Activated CD4-positive, alpha-beta memory T cell treated with anti-CD3 and anti-CD28 coated beads, Interleukin-2, amount 10 ng/mL, durations not matched to agents 7 days and 5 days (primary cell): ENCODE measurements around the gene GPR180. TPM values are rescaled to one million over a fixed set of nuclear protein-coding genes. Genes with fewer than 3 reads are reported as not detected.
A peak's percentile ranks its signal among the peaks of the same experiment; 100 is the strongest.

Experiments used
- CTCF ChIA-PET: fragments of 350-600 bp; sonication (Branson Sonifier 250); formaldehyde crosslinking; loops from one replicate; lab custom pipeline; 2021; ENCODE audit warnings: antibody characterized with exemption, inconsistent platforms; lab: Charles Lee
- POLR2A ChIA-PET: fragments of 350-600 bp; sonication (Branson Sonifier 250); formaldehyde crosslinking; loops from one replicate; lab custom pipeline; 2021; ENCODE audit warnings: antibody characterized with exemption; lab: Charles Lee
- DNase-seq: peaks from one replicate; pipeline ENCODE4 v3.0.0-alpha.2; 2020
- H3K27ac Mint-ChIP-seq: one replicate; pipeline ENCODE4 v1.8.0; 2021; ENCODE audit warnings: mild to moderate bottlenecking, mixed read lengths
- H3K27me3 Mint-ChIP-seq: one replicate; pipeline ENCODE4 v1.8.0; 2021; ENCODE audit warnings: mixed read lengths
- H3K36me3 Mint-ChIP-seq: one replicate; pipeline ENCODE4 v1.8.0; 2021; ENCODE audit warnings: low read depth, mixed read lengths
- H3K4me1 Mint-ChIP-seq: one replicate; pipeline ENCODE4 v1.8.0; 2021; ENCODE audit warnings: mixed read lengths
- H3K4me3 Mint-ChIP-seq: one replicate; pipeline ENCODE4 v1.8.0; 2021; ENCODE audit warnings: mild to moderate bottlenecking, mixed read lengths
- H3K9me3 Mint-ChIP-seq: one replicate; pipeline ENCODE4 v1.8.0; 2021; ENCODE audit warnings: mixed read lengths
- total RNA-seq, 2 experiments: library from RNA; stranded (reverse); gene quantifications; one replicate each; pipeline ENCODE4 v1.2.3, GENCODE V29; 2021

GPR180 gene
- total RNA-seq, 2 experiments from 2014 or later, result 7.8 to 8.0 TPM

DNA sequence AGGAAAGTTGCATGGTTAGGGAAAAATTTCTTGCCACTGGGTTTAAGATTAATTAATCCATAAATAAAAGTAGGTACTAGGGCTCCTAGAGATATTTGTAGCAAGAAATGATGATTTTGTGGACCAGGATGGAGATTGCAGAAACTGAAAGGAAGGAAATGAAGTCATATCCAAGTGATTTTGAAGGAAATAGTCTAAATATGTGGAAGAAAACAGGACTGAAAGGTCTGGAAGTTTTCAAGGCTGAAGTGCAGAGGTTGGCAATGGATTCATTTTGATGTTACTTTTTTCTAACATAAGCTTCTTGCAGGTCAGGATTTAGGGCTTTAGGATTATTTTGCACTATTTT, 57.9 kb downstream of the GPR180 start:
- no peaks in the 10 kb centered on the region for H3K36me3 Mint-ChIP-seq
- peaks cover 25% of the 10 kb centered on the region for H3K27me3 Mint-ChIP-seq
- ChIA-PET POLR2A (no interaction called here), CTCF (interaction anchor here (0.9 kb wide), 1 partner anchor 15 kb away, joined by 6 read pairs; no protein-coding TSS in a partner anchor)
- H3K4me3 Mint-ChIP-seq, result no peak overlapping the region
- no peak for DNase-seq
- H3K4me1 Mint-ChIP-seq, result peaks cover 17% of the 10 kb centered on the region
- no peak overlapping the region for H3K27ac Mint-ChIP-seq
- H3K9me3 Mint-ChIP-seq, result no peaks in the 10 kb centered on the region

DNA sequence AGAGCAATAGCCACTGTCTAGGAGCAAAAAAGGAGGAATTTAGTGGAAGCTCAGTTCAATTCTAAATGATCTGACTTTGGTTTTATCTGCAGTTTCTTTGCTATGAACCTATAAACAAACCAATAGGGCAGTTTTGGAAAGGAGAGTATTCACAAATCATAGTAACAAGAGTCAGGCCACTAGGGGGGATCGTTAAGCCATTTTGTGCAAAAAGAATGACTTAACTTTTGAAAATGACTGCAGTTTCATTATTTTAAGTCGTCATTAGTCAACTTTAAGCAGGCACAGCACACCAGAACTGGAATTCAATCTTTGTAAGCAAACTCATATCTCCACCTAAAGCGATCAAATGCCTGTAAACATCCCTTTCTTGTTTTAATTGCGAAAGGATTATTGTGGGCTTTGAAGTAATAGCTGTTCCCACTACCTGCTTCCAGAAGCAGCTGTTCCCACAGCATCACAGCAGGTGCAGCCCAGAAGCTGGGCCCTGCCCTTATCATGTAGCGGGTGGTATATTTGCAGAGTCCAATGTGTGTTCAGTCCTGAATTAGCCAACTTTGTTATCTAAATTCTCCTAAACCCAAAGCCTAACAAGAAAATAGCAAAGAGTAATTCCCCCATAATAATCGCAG, 59.2 kb downstream of the GPR180 start:
- H3K9me3 Mint-ChIP-seq, result no peaks in the 10 kb centered on the region
- POLR2A ChIA-PET, result no interaction called here
- no peak overlapping the region for H3K4me3 Mint-ChIP-seq
- peaks cover 16% of the 10 kb centered on the region for H3K4me1 Mint-ChIP-seq
- CTCF ChIA-PET, result interaction anchor here (1.0 to 1.4 kb wide), 3 partner anchors 14 to 227 kb away, joined by 3 read pairs; no protein-coding TSS in a partner anchor
- DNase-seq, result no peak
- peaks cover 25% of the 10 kb centered on the region for H3K27me3 Mint-ChIP-seq
- no peaks in the 10 kb centered on the region for H3K36me3 Mint-ChIP-seq
- no peak overlapping the region for H3K27ac Mint-ChIP-seq

DNA sequence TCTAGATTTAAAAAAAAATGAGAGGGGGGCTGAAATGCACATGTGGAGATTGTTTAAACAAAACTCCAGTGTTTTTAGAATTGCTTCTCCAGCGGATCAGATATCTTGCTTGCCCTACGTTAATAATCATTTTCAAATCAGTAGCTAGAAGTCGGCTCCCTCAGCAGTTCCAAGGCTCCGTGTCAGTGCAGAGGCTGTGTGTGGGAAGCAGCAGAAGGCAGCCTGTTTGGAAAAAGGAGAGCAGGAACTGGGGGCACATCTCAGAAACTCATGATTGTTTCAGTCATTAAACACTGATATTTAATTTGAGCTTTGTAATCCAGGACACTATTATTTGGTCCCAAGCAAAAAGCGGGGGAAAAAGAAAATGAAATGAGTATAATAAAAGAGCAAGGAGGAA, 59.7 kb downstream of the GPR180 start:
- no peak overlapping the region for H3K4me3 Mint-ChIP-seq
- peaks cover 10% of the 10 kb centered on the region for H3K4me1 Mint-ChIP-seq
- POLR2A ChIA-PET, result no interaction called here
- H3K36me3 Mint-ChIP-seq, result no peaks in the 10 kb centered on the region
- H3K9me3 Mint-ChIP-seq, result no peaks in the 10 kb centered on the region
- H3K27ac Mint-ChIP-seq, result no peak overlapping the region
- CTCF ChIA-PET, result interaction anchor here (1.0 to 1.4 kb wide), 3 partner anchors 14 to 228 kb away, joined by 3 read pairs; no protein-coding TSS in a partner anchor
- peaks cover 25% of the 10 kb centered on the region for H3K27me3 Mint-ChIP-seq
- no peak for DNase-seq

DNA sequence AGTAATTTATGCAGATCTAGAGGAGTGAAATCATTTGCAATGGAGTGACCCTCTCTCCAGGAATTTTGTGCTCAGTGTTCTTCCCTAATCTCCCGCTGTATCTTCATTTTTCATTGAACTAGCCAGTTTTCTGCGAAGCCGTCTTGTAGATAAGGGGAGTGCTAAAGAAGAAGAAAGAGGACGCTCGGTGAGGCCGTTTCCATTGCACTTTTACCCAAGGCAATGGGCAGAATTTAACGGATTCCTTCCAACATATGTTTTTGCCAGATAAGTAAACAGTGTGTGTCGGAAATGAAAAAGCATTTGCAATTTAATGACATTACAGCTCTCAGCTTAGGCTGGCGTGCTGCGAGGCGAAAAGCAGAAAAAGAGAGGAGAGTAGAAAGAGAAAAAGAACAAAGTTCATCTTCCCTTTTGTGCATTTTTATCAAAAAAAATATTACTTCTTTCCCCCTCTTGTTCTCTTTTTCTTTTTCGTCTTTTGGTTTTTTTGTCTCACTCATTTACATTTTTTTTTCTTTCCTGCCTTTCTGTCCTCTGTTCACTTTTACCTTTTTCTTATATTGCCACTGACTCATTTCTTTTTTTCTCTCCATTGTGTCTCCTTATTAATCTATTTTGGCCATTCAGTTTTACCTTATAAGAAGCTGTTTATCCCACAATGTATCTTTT, 60.8 kb downstream of the GPR180 start:
- POLR2A ChIA-PET, result no interaction called here
- no peak for DNase-seq
- Mint-ChIP-seq H3K36me3 (no peaks in the 10 kb centered on the region), H3K27me3 (peaks cover 25% of the 10 kb centered on the region), H3K4me3 (no peak overlapping the region), H3K9me3 (peaks cover 2% of the 10 kb centered on the region), H3K4me1 (peaks cover 6% of the 10 kb centered on the region), H3K27ac (no peak overlapping the region)
- CTCF ChIA-PET, result no interaction called here

DNA sequence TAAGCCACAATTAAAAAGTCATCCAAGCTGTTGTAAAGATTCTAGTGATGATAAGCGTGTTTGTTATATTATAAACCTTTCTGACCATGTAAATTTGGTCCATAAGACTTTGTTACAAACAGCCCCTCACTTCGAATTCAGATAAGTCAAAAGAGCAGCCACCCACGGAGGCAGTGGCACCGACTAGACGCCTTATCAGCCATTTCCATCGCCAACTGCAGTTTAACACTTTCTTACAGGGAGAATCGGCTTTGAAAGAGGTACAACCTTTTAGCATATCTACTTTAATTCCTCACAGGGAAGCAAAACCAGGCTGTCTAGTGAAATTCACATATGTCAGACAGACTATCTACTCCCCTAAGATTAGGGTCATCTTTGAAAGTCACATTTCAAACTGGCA, 63.2 kb downstream of the GPR180 start:
- Mint-ChIP-seq H3K36me3 (no peaks in the 10 kb centered on the region), H3K27me3 (peaks cover 25% of the 10 kb centered on the region), H3K9me3 (peaks cover 7% of the 10 kb centered on the region), H3K27ac (no peak overlapping the region), H3K4me3 (no peak overlapping the region), H3K4me1 (peaks cover 6% of the 10 kb centered on the region)
- no peak for DNase-seq
- POLR2A ChIA-PET, result no interaction called here
- CTCF ChIA-PET, result interaction anchor here (1.1 to 1.4 kb wide), 2 partner anchors 10 to 14 kb away, joined by 3 to 6 read pairs; no protein-coding TSS in a partner anchor

DNA sequence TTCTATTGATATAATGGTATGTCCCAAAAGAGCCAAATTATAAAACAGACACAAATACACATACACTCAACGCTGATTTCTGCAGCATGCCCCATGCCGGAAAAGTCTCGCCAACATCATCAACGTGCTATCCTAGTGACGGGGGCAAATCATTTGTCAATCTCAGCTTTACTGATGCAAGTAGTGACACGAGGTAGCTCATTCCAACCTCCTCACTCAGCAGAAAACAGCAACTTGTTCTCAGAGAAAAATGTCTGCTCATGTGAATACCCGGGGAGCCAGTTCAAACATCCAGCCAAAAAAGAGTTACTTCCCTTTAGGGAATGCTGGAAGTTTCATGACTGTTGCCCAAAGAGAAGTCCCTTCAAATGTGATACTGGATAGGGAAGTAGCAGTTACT, 64.4 kb downstream of the GPR180 start:
- no peaks in the 10 kb centered on the region for H3K36me3 Mint-ChIP-seq
- no peak overlapping the region for H3K27ac Mint-ChIP-seq
- peaks cover 6% of the 10 kb centered on the region for H3K4me1 Mint-ChIP-seq
- peaks cover 24% of the 10 kb centered on the region for H3K27me3 Mint-ChIP-seq
- peaks cover 7% of the 10 kb centered on the region for H3K9me3 Mint-ChIP-seq
- ChIA-PET CTCF (interaction anchor here (1.1 kb wide), 1 partner anchor 9 kb away, joined by 6 read pairs; no protein-coding TSS in a partner anchor), POLR2A (no interaction called here)
- no peak overlapping the region for H3K4me3 Mint-ChIP-seq
- DNase-seq, result no peak

DNA sequence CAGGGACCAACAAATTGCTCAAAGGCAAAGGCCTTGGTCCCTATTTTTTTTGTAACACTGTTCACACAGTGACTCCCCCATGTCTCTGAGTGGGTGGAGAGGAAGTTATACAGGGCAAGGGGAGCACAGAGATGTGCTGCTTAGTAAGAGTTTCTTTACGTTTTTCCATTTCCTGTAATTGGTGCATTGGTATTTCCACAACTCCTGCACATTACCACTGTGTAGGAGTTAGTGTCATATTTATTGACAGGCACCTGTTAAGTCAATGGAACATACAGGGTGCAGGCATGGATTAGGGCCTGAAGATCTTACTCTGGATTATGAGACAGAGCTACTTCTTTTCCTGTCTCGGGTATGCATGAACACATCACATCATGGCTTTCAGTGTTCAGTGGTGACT, 65.5 kb downstream of the GPR180 start:
- Mint-ChIP-seq H3K9me3 (peaks cover 7% of the 10 kb centered on the region), H3K36me3 (no peaks in the 10 kb centered on the region), H3K27me3 (peaks cover 16% of the 10 kb centered on the region), H3K4me1 (peaks cover 6% of the 10 kb centered on the region), H3K27ac (no peak overlapping the region), H3K4me3 (no peak overlapping the region)
- ChIA-PET POLR2A (no interaction called here), CTCF (no interaction called here)
- DNase-seq, result no peak

DNA sequence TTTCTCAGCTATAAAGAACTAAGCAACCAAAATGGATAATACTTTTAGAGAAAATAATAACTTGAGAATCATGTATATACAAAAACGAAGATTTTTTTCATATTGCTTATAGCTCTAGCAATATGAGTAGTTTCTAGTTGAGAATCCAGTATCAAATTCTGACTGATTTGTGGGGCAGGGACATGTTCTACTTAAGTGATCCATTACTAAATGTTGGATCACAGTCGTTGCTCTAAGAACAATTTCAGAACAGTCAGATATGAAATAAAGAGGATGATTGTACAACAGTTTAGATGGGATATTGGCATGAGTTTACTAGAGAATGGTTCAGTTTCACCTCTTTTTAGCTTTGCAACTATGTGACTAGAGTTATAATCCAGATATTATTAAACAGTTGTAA, 70.7 kb downstream of the GPR180 start:
- Mint-ChIP-seq H3K4me1 (peaks cover 1% of the 10 kb centered on the region), H3K36me3 (no peaks in the 10 kb centered on the region), H3K27ac (no peak overlapping the region), H3K27me3 (peaks cover 5% of the 10 kb centered on the region), H3K4me3 (no peak overlapping the region), H3K9me3 (peaks cover 5% of the 10 kb centered on the region)
- DNase-seq, result no peak
- ChIA-PET POLR2A (no interaction called here), CTCF (interaction anchor here (0.8 kb wide), 1 partner anchor 732 kb away, joined by 3 read pairs; no protein-coding TSS in a partner anchor)

DNA sequence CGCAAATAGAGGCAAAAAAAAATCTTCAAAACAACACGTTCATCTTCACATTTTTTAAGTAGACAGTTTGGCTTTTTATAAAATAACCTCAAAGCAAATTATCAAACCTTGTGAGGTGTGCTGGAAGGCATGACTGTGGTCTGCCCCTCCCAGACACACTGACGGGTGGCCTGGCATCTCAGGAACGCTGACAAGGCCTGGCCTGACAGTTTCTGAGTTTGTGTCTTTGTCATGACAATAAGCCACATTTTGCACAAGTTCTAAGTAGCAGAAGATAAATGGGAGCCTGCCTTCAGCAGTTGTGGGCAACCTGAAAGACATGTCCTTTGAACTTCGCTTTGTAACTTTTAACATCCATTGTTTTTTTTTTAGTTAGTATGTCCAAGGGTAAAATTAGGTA, 72.2 kb downstream of the GPR180 start:
- ChIA-PET POLR2A (no interaction called here), CTCF (interaction anchor here (0.7 to 1.8 kb wide), 8 partner anchors 13 to 732 kb away, joined by 3 to 9 read pairs (median 4); no protein-coding TSS in a partner anchor)
- Mint-ChIP-seq H3K9me3 (no peaks in the 10 kb centered on the region), H3K36me3 (no peaks in the 10 kb centered on the region), H3K4me3 (no peak overlapping the region), H3K4me1 (no peaks in the 10 kb centered on the region), H3K27me3 (peaks cover 12% of the 10 kb centered on the region), H3K27ac (no peak overlapping the region)
- DNase-seq, result no peak

DNA sequence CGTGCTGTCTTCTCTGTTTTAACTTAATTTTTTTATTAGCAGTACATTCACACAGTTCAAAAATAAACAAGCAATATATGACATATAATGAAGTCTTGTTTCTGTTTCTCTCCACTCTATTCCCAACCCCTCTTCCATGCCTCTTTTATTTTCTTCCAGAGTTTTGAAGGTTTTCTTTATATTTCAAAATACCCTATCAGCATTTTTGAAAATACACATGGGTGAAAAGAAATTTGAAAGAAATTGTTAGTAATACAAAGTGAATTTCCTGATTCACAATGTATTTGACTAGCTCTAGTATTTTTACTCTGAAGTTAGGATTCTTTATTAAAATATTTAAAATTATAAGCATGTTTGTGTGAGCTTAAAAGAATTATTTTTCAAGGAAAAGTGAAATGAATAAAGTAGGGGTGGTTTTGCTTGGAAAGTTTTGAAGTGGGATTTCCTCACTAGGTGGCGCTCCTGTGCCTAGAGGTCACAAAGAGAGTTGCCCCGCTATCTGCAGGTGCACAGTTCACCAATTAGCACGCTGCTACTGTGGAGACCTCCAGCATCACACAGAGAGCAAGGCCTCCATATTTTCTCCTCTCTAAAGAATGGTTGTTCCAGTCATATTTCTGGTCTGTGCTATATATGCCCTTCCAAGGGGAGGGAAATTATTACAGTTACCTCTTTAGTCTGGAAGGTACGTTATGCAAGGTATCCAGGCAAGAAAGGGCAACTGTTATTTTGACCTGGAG, 73.1 kb downstream of the GPR180 start:
- Mint-ChIP-seq H3K4me1 (no peaks in the 10 kb centered on the region), H3K36me3 (no peaks in the 10 kb centered on the region), H3K27ac (no peak overlapping the region), H3K27me3 (peaks cover 14% of the 10 kb centered on the region), H3K9me3 (no peaks in the 10 kb centered on the region), H3K4me3 (no peak overlapping the region)
- peak; percentile 51 for DNase-seq
- ChIA-PET POLR2A (no interaction called here), CTCF (interaction anchor here (0.6 to 1.8 kb wide), 15 partner anchors 9 to 875 kb away, joined by 3 to 9 read pairs (median 4); no protein-coding TSS in a partner anchor)

DNA sequence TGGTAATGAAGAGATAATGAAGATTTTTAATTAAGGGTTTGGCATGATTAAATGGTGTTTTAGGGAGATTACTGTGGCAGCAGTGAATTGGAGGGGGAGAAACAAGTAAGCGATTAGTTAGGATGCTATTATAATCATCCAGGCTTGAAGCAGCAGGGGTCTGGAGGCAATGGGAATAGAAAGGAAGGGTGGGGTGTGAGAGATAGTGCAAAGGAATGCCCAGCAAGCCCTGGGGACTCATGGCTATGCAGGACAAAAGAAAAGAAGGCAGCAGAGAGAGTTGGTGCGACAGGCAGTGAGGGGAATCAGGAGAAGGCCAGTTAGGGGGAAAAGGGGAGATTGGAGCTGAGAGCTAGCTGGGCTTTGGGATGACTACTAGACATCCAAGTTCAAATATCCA, 76.1 kb downstream of the GPR180 start:
- Mint-ChIP-seq H3K9me3 (no peaks in the 10 kb centered on the region), H3K4me1 (no peaks in the 10 kb centered on the region), H3K36me3 (no peaks in the 10 kb centered on the region), H3K27ac (no peak overlapping the region), H3K27me3 (peaks cover 22% of the 10 kb centered on the region), H3K4me3 (no peak overlapping the region)
- DNase-seq, result no peak
- ChIA-PET CTCF (interaction anchor here (1.5 kb wide), 1 partner anchor 10 kb away, joined by 3 read pairs; no protein-coding TSS in a partner anchor), POLR2A (no interaction called here)

DNA sequence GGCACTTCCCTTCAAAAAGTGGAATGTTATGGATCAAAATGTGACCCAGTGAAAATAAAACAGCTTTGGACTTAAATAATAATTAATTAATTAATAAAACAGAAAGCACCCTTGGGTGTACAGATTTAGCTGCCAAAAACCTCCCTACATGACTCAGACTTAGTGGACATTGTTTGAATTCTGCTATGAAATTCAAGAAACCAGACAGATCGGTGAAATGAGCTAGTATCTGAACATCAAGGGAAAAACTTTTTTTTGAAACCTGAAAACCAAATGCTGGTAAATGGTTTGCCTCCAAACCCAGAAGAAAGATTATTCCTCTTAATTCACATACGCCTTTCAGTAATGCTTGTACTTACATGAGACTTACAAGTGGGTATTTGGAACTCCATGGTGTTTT, 77.2 kb downstream of the GPR180 start:
- Mint-ChIP-seq H3K27ac (no peak overlapping the region), H3K9me3 (no peaks in the 10 kb centered on the region), H3K4me3 (no peak overlapping the region), H3K4me1 (no peaks in the 10 kb centered on the region), H3K27me3 (peaks cover 28% of the 10 kb centered on the region), H3K36me3 (no peaks in the 10 kb centered on the region)
- POLR2A ChIA-PET, result no interaction called here
- no peak for DNase-seq
- CTCF ChIA-PET, result interaction anchor here (0.9 to 1.5 kb wide), 2 partner anchors 11 to 14 kb away, joined by 3 read pairs; no protein-coding TSS in a partner anchor

DNA sequence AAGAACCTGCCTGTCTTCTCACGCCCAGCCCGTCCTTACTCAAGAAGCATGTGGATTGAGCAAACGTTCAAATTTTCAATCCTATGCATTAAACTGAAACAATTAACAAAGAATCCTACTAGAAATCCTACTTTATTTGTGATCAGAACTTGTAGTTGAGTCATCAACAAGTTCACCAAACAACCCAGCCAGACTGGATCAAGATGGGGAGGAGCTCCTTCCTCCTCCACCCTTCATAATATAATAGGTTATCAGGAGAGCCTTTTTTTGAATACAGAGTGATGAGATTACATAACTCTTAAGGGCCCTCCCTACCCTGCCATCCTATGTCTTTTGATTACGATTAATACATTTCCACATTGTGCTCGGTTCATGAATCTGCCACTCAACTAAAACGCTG, 78.0 kb downstream of the GPR180 start:
- H3K27ac Mint-ChIP-seq, result no peak overlapping the region

More for the DNA sequence above, 78.0 kb downstream of the GPR180 start:
- POLR2A ChIA-PET, result no interaction called here
- H3K9me3 Mint-ChIP-seq, result no peaks in the 10 kb centered on the region
- CTCF ChIA-PET, result no interaction called here
- no peak overlapping the region for H3K4me3 Mint-ChIP-seq
- peaks cover 28% of the 10 kb centered on the region for H3K27me3 Mint-ChIP-seq
- no peaks in the 10 kb centered on the region for H3K36me3 Mint-ChIP-seq
- H3K4me1 Mint-ChIP-seq, result no peaks in the 10 kb centered on the region
- no peak for DNase-seq
